Stimulated activated naive CD4-positive, alpha-beta T cell treated with Interleukin-2 at 50 U/mL for 16 hours (primary cell): Measurements from ENCODE around the gene ITPR1.

Experiments used
- DNase-seq: peaks from one replicate; lab custom pipeline; 2025; lab: John Stamatoyannopoulos, UW

The ITPR1 gene

DNA sequence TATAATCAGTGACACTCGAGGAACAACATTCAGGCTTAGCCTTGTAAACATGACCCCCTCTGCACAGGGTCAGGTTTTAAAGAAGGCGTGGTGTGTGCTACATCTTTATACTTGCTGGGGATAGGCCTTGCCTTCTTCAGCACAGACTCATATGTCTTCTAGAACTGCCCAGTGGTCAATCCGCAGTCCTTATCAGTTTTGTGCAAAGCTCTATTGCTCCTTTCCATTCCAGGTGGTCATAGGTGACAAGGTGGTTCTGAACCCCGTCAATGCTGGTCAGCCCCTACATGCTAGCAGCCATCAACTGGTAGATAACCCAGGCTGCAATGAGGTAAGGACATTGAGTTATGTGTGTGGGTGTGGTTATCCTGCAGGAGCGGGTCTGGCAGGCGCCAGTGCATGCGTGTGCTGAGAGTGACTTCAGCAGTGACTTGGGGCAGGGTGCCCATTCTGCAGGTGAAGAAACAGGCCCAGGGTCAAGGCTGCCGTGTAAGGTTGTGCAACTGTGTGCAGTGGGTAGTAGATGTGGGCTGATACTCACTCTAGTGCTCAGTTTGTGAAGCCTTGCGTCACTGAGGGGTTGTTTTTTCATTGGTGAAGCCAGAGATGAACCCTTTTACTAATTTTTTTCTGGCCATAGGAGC lies 150.9 kb downstream of the ITPR1 start:
- DNase-seq: no peak

- DNase-seq: no peak
Observed at GRCh38 chr3:4644951-4645350, 151.8 kb downstream of the ITPR1 start.

DNA sequence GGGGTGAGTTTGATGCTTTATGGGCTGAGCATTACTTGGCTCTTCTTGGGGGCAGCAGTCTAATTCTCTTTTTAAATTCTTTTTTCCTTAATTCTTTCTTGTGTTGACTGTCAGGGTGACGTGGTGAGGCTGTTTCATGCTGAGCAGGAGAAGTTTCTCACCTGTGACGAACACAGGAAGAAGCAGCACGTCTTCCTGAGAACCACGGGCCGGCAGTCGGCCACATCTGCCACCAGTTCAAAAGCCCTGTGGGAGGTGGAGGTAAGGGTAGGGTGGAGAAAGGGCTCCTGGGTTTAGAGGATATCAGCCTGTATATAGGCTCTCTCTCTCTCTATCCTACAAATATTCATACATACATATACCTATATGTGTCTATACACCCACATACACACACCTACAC lies 152.3 kb downstream of the ITPR1 start:
- no peak for DNase-seq

GRCh38 chr3:4647411-4647810 lies 154.3 kb downstream of the ITPR1 start:
- no peak for DNase-seq

- DNase-seq: no peak
Observed at GRCh38 chr3:4655145-4656045, 162.2 kb downstream of the ITPR1 start.

GRCh38 chr3:4656059-4656458 lies 162.9 kb downstream of the ITPR1 start:
- DNase-seq: no peak

GRCh38 chr3:4656626-4657328 lies 163.6 kb downstream of the ITPR1 start:
- no peak for DNase-seq

- no peak for DNase-seq
Observed at GRCh38 chr3:4660936-4661335, 167.8 kb downstream of the ITPR1 start.

- DNase-seq: no peak
Observed at GRCh38 chr3:4664412-4664811, 171.3 kb downstream of the ITPR1 start.

DNA sequence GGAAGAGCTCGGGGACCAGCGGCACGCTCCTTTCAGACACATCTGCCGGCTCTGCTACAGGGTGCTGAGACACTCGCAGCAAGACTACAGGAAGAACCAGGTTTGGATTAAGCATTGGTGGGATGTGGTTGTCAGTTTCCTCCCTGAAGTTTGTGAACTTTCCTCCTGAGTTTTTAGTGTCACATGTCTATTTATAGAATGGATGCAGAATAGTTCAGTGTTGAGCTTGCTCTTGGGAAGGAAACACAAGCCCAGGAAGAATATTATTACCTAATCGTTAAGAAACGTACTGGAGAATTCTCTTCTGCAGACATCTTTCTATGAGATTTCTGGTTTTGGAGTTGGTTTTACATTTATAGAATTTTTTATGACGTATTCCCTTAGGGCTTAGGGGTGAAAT lies 172.0 kb downstream of the ITPR1 start:
- no peak for DNase-seq

- no peak for DNase-seq
Observed at GRCh38 chr3:4666071-4666470, 172.9 kb downstream of the ITPR1 start.

DNA sequence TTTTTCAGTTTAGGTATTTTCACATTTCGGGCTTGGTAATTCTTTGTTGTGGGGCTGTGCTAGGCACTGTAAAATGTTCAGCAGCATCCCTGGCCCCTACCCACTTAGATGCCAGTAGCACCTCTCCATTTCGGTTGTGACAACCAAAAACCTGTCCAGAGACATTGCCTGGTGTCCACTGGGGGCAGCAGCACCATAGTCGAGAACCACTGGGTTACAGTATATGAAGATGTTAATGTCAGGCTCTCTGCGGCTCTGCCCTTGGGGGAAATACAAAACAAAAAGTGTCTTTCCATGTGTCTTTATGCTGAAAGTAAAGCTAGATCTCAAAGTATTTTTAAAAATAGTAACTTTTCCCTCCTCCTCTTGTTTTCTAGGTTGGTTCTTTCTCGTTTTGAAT lies 177.2 kb downstream of the ITPR1 start:
- DNase-seq: no peak

- no peak for DNase-seq
Observed at GRCh38 chr3:4672725-4673275, 179.7 kb downstream of the ITPR1 start.

GRCh38 chr3:4674216-4674615 lies 181.1 kb downstream of the ITPR1 start:
- no peak for DNase-seq

DNA sequence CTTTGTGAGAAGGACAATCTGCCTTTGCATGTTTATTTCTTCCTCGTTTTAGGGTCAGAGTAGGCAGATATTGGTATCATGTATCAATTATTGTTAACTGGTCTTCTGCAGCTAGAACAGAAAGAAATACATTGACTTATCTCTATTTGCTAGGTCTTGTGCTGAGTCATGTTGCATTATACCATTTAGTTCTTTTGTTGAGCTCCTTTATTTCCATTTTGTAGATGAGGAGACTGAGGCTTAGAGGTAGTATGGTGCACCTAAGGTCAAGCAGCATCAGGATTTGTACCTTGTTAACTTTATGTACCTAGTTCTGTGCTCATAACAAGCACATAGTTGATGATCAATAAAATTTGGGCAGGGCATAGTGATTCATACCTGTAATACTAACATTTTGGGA lies 182.6 kb downstream of the ITPR1 start:
- DNase-seq: no peak

DNA sequence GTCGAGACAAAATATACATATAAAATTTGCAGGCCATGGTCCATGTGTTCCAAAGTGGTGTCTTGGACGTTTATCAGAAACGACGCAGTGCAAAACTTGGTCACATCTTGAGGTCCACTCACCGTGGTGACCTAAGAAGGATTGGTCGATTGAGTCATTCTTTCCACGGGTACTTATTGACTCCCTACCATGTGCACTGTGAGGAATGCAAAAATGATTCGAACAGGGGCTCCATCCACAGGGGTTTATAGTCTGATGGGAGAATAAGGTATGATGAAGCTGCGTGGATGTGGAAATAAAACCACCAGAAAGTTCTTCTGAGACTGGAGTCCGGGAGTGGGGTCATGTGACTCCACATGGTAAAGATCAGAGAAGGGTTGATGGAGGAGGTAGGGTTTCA lies 185.2 kb downstream of the ITPR1 start:
- DNase-seq: no peak

GRCh38 chr3:4680227-4680691 lies 187.1 kb downstream of the ITPR1 start:
- no peak for DNase-seq

DNA sequence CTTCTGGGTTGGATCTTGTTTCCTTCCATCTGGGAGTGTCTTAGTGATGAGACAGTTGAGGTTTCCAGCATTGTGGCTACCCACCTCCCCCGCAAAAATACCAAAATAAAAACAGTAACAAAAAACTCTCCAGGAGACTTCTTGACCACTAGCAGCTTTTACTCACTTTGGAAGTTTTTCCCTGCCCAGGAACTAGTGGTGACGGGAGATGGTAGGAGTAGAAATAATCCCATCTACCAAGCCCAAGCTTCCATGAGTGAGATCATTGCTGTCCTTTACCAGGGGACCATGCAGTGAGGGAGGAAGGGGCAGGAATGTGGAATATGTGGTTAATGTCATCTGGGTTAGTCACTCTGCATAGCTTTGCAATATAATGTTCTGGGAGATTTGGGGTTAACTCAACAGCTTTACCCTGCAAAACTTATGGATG lies 187.7 kb downstream of the ITPR1 start:
- no peak for DNase-seq

GRCh38 chr3:4681301-4681700 lies 188.2 kb downstream of the ITPR1 start:
- no peak for DNase-seq

DNA sequence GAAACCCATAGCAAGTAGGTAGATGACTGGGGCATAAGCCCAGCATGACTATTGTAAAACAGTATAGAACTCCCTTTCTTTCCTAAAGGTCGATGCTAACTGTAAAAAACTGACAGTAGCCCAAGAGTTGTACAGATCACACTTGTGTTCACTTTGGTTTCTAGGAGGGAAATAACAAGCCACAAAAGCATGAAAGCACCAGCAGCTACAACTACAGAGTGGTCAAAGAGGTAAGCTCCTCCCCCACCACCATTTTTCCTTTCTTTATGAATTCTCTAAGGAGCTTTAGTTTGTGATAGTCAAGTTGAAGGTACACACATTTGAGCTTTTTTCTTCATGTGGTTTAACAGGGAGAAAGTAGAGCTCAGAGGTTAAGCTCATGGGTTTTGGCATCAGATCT lies 191.0 kb downstream of the ITPR1 start:
- DNase-seq: no peak

- no peak for DNase-seq
Observed at GRCh38 chr3:4684976-4685375, 191.8 kb downstream of the ITPR1 start.

- DNase-seq: no peak
Observed at GRCh38 chr3:4685673-4686345, 192.7 kb downstream of the ITPR1 start.
